Stimulated activated naive CD8-positive, alpha-beta T cell treated with anti-CD3 and anti-CD28 coated beads, Interleukin-15, Interleukin-2, amounts not matched to agents 100 U/mL and 50 U/mL, for 24 hours (primary cell): Measurements from ENCODE around the gene JCHAIN.
"Not testable (repeated sequence)": the region's sequence is repeated elsewhere in the genome, so short reads cannot be mapped to it uniquely, and the experiment has no call there.

Experiments
- ATAC-seq: fragments of 150-1000 bp; cut with Tn5 transposase; one replicate; pipeline ENCODE4 v1.10.0; 2021
- DNase-seq: peaks from one replicate; pipeline ENCODE4 v3.0.0; 2021

The JCHAIN gene

DNA sequence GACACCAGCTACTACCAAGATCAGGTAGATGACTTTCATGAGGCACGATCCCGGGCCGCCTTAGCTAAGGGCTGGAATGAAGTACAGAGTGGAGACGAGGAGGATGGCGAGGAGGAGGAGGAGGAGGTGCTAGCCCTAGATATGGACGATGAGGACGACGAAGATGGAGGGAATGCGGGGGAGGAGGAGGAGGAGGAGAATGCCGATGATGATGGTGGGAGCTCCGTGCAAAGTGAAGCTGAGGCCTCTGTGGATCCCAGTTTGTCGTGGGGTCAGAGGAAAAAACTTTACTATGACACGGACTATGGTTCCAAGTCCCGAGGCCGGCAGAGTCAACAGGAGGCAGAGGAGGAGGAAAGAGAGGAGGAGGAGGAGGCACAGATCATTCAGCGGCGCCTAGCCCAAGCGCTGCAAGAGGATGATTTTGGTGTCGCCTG is 22.5 kb upstream of the JCHAIN start:
- ATAC-seq (peak; percentile 2), DNase-seq (no peak)

DNA sequence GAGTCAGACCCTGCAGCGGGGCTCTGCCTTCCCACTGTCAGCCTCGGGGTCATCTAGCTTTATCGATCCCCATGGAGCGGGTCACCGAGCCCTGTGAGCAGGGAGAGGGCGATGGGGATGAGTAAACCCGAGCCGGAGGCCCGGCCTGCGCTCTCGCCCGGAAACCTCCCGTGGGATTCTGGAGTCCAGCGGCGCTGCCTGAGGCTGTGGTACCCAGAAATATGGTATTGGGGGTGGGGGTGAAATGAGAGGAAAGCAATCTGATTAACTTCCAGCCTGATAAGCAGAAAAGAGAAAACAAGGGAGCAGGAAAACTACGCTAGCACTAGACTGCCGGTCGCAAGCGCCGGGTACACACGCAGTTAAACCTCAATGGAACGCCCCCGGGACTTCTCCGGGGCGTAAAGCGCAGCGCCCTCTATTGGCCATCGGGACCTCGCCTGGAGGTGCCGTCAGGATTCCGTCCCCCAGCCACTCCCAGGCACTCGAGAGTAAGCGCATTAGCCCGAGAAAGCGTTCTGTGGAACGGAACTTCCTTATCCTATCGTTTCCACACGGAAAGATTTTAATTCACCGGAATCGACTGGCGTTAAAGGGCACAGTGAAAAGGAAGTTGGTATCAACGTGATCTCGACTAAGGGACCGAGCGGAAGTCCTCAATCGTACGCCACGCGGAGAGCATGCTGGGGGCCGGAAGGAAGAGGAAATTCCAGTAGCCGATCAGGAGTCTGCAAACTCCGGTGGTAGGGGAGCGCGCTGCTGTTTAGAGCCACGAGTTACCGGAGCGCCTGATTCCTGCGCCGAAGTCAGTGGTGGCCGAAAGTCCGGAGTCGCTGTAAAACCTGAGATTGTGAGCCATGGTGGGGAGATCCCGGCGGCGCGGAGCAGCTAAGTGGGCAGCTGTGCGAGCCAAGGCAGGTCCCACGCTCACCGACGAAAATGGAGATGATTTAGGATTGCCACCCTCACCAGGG is 21.8 kb upstream of the JCHAIN start, which contains the start of gene UTP3:
UTP3 (plus strand) TSS at position 712 of the 974 bp plus-strand sequence; CDS start at position 858, 146 bp downstream.
- peak; percentile 95 for DNase-seq

DNA sequence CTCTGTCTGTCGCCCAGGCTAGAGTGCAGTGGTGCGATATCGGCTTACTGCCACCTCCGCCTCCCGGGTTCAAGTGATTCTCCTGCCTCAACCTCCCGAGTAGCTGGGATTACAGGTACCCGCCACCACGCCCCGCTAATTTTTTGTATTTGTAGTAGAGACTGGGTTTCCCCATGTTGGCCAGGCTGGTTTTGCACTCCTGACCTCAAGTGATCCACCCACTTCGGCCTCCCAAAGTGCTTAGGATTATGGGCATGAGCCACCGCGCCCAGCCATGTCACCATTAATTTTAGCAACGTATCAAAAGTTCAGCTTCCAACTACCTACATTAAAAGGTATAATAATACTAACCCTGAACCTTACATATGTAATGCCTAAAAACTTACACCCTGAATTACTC is 21.1 kb upstream of the JCHAIN start:
- ATAC-seq: no peak
- DNase-seq: peak; percentile 35

More for the DNA sequence above, 21.8 kb upstream of the JCHAIN start, which contains the start of gene UTP3:
- ATAC-seq: peak; percentile 97

- not testable (repeated sequence) for DNase-seq, ATAC-seq
Measured at GRCh38 chr4:70682142-70682541, 15.8 kb upstream of the JCHAIN start.

DNA sequence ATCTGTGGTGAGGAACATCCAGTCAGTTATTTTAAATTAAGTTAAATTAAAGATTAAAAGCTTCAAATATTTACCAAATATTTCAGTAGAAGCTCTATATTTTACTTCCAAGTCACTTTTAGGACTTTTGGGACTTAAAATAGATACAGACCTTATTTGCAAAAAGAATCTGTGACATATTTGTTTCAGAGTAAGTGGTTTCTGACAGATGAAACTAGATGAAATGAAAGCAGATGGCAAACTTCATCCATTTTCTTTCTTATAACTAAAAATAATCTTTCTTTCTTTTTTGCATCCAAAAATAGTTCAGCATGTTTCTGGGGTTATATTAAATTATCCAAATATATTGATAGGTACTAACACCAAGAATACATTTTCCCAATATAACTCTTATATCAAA is 15.4 kb upstream of the JCHAIN start:
- DNase-seq (no peak), ATAC-seq (no peak)

DNA sequence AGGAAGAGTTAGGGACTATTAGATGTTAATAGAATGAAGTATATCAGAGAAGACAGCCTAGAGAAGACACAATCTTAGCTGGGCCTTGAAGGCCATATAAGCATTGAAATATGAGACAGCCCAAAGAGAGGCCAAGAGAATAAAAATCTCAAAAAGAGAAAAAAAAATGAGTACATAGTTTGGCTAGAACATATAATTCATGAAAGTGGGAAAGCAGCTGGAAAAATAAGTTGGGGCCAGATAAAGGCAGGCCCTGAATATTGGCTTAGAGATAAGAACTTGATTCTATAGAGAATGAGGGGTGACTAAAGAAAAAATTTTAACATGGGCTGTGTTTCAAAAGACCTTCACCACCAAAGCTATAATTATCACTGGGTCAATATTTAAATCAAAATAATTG is 14.6 kb upstream of the JCHAIN start:
- DNase-seq (no peak), ATAC-seq (no peak)

GRCh38 chr4:70678383-70678999 is 12.2 kb upstream of the JCHAIN start:
- no peak for ATAC-seq

GRCh38 chr4:70676554-70677090 is 10.3 kb upstream of the JCHAIN start:
- ATAC-seq (no peak), DNase-seq (no peak)

More at GRCh38 chr4:70678383-70678999, 12.2 kb upstream of the JCHAIN start:
- DNase-seq: no peak

GRCh38 chr4:70674731-70675130 is 8.4 kb upstream of the JCHAIN start:
- ATAC-seq (no peak), DNase-seq (no peak)

DNA sequence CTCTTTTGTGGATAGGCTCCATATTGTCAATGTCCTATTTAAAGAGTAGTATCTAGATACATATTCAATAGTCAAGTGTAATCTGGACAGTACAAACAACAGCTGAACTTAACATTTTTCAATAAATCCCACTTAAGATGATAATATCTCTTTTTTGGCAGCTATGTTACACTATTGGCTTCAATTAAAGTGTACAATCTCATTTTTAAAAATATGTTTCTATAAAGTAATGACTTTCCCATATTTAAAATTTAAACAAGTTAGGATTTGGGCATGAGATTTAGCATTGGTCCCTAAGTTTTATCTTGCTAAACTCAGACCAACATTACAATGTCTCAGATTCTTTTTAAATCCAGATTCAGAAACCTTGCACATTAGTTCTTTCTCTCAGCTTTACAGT is 7.9 kb upstream of the JCHAIN start:
- ATAC-seq (no peak), DNase-seq (no peak)

GRCh38 chr4:70671091-70671490 is 4.8 kb upstream of the JCHAIN start:
- no peak for DNase-seq
- no peak for ATAC-seq

DNA sequence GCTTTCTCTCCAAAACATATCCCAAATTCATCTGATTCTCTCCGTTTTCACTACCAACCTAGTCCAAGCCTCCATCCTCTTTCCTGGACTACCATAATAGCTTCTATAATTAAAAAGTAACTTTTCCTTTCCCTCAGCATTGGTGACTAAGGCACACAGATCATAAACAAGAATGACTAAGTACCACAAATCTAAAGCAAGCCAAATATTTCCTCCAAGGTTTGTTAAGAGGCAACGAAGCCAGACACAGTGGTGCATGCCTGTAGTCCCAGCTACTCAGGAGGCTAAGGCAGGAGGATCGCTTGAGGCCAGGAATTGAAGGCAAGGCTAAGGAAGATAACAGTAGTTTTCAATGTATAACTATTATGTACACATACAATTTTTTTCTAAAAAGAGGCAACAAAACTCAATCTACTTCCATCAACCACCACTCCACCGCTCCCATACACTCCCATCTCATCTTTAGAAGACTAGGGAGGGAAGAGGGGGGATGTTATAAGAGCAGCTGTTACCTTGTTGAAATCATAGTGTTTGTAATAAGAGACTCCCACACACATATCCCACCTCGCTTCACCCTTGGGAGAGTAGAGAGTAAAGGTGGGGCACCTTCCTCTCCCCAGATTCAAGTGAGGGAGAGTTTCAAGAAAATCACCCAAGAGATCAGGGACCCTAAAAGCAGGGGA is 4.2 kb upstream of the JCHAIN start:
- ATAC-seq: no peak
- DNase-seq: no peak

DNA sequence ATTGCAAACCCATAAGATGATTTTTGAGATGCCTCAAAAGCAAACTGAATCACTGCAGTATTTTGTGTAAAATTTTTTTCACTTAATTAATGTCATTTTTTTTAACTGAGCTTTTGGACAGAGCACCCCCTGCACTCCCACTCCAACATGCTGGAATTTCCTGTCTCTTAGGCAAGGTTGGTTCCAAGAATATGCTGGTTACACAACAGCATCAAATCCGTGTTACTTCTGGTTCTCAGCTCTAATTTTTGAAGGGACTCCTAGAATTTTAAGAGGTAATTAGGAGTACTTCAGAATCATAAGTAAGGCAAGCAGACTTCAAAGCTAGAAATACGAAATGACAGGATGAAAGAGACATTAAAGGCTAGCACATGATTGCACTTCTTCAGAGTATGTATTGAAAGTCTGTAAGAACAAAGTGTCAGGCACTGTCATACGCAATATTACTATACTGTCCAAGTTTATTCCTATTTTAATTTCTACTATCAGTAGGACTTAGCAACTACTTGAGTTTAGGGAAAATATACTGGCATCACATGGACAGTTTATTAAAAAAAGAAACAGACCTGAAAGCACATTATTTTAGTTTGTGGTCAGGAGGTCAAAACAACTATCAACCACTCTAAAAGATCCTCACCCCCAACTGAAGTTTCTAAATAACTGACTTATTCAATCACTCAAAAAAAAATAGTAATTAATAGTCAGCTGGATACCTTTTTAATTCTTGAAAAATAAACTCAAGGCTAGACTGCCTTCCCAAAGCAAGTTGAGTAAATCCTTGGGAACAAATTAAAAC is 1.6 kb upstream of the JCHAIN start:
- no peak for ATAC-seq
- no peak for DNase-seq

DNA sequence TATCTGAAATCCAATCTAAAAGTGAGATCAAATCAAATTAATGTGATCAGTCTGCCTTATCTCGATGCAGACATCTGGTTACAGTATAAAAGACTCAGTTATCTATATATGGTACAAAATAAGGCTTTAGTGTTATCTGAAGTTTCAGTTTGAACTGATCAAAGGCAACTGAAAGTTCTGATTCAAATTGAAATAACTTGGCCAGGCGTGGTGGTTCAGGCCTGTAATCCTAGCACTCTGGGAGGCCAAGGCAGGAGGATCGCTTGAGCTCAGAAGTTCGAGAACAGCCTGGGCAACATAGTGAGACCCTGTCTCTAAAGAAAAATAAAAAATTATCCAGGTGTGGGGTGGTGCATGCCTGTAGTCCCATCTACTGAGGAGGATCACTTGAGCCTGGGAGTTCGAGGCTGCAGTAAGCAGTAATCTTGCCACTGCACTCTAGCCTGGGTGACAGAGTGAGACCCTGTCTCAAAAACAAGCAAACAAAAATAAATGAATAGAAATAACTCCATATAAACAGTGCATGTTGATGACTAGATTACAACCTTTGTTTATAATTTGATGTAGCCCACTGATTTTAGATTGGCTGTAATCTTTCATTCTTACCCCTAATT is 4.9 kb downstream of the JCHAIN start:
- ATAC-seq: peak; percentile 71

GRCh38 chr4:70660106-70660505 is 6.2 kb downstream of the JCHAIN start:
- ATAC-seq (no peak), DNase-seq (no peak)

More for the DNA sequence above, 4.9 kb downstream of the JCHAIN start:
- DNase-seq: not testable (repeated sequence)

DNA sequence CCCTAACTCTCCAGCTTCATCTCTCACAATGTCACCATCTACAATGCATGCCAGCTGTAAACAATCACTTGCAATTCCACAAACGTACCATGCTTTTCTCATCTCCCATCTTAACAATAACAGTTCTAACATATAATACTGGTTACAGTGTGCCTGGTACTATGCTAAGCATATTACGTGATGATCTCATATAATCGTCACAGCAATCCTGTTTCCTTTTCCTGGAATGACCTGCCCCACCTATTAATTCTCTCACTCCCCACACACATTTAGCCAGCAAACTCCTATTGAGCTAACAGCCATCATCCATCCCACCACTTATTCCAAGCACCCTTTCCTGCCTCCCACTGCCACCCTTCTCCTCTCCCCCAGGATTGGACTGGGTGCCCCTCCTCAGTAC is 7.9 kb downstream of the JCHAIN start:
- no peak for DNase-seq
- no peak for ATAC-seq

- ATAC-seq (no peak), DNase-seq (no peak)
Measured at GRCh38 chr4:70657326-70657725, 9.0 kb downstream of the JCHAIN start.

- no peak for DNase-seq
- ATAC-seq: no peak
Measured at GRCh38 chr4:70654605-70655011, 11.7 kb downstream of the JCHAIN start.

DNA sequence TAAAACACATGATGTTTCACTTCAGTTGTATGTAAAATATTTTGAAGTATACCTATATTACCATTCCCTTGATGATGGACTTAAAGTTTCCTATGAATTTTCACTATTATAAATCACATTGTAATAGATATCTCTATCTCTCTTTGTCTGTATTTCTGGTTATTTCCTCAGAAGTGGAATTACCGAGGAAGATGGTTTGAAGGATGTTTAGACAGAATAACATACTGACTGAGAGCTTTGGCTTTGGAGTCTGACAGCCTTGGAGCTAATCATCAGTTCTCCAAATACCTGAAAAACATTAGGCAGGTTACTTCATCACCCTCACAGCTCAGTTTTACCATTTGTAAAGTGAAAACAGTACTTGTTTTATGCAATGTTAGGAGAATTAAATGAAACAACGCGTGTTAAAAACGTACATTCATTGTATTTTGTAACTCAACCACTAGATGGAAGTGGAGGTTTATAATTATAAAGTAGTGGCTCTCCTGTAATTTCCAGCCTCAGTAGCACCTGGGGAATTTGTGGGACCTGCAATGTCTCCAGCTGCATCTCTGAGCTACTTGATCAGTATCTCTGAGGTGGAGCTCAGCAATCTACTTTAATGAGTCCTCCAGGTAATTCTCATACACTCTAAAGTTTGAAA is 14.3 kb downstream of the JCHAIN start:
- DNase-seq: no peak

DNA sequence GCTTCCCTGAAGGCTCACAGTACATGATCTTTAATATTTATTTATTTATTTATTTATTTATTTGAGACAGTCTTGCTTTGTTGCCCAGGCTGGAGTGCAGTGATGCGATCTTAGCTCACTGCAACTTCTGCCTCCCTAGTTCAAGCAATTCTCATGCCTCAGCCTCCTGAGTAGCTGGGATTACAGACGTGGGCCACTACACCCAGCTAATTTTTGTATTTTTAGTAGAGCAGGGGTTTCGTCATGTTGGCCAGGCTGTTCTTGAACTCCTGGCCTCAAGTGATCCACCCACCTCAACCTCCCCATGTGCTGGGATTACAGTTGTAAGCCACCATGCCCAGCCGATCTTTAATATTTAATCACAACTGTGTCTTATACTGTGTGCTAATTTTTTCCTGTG is 15.6 kb downstream of the JCHAIN start:
- DNase-seq, ATAC-seq: not testable (repeated sequence)

More for the DNA sequence above, 14.3 kb downstream of the JCHAIN start:
- no peak for ATAC-seq
